K562 (cell line): ENCODE results near the gene APBB2. TPM values are rescaled to one million over a fixed set of nuclear protein-coding genes. Genes with fewer than 3 reads are reported as not detected.

ENCODE experiments used
- ATAC-seq: fragments of 200-7000 bp; cut with Tn5 transposase; 3 replicates; pipeline ENCODE4 v1.9.1; 2020; ENCODE audit warnings: moderate library complexity
- BruUV-seq: library from RNA; stranded (reverse); fragments of 400-500 nt; replicated peaks from 2 replicates; lab custom pipeline; 2021; lab: Mats Ljungman, UMichigan
- CTCF ChIA-PET: fragments of 300-600 bp; formaldehyde crosslinking; extraction: SDS; loops from one replicate; lab custom pipeline; 2021; ENCODE audit warnings: low intra/inter-chr PET ratio; lab: Yijun Ruan, JAX
- POLR2A ChIA-PET: fragments of 300-600, 350-650 bp; sonication (Branson Sonifier 250); formaldehyde crosslinking; extraction: SDS; loops from one replicate; lab custom pipeline; 2021; ENCODE audit warnings: antibody characterized with exemption, inconsistent platforms; lab: Yijun Ruan, JAX
- DNase-seq, 4 experiments: peaks; one replicate each; pipeline versions ENCODE4 v3.0.0 to v3.0.0-alpha.2; 2011 to 2018; ENCODE audit warnings: low spot score in 3 of 4, mixed read lengths in 3 of 4; ENCODE audit errors: extremely low read depth in 1 of 4
- FAIRE-seq: peaks from 2 replicates; lab custom pipeline; 2011; peaks lifted over from hg19 to GRCh38; lab: Jason Lieb, UNC
- H2AFZ ChIP-seq: 2 replicates; pipeline ENCODE4 v1.6.0; 2011; ENCODE audit warnings: low read depth, low read length, control low read depth, inconsistent platforms
- H3K27ac ChIP-seq: fragments of 200-600 bp; 3 replicates; pipeline ENCODE4 v1.8.0; 2011; ENCODE audit warnings: low read depth, mild to moderate bottlenecking, control low read depth, inconsistent platforms, low read length, moderate library complexity, mixed read lengths; ENCODE audit errors: extremely low read depth
- H3K27me3 ChIP-seq, 2 experiments: fragments of 300-600 bp in 1 of 2; 2 replicates in 1 of 2; 3 replicates in 1 of 2; pipeline versions ENCODE4 v1.6.0 to v1.8.0; 2011; ENCODE audit warnings: inconsistent platforms in 2 of 2, low read length in 2 of 2, mild to moderate bottlenecking in 1 of 2, mixed read lengths in 1 of 2, moderate library complexity in 1 of 2; ENCODE audit not compliant: control insufficient read depth in 2 of 2, insufficient read depth in 2 of 2
- H3K36me3 ChIP-seq: fragments of 300-600 bp; 3 replicates; pipeline ENCODE4 v1.8.0; 2011; ENCODE audit warnings: mild to moderate bottlenecking, low read length, inconsistent platforms; ENCODE audit not compliant: control insufficient read depth, insufficient read depth
- H3K4me1 ChIP-seq, 2 experiments: fragments of 200-600 bp in 1 of 2; replicated peaks in 1 of 2; 2 replicates in 1 of 2; 3 replicates in 1 of 2; pipeline versions ENCODE4 v1.5.1 to v1.8.0; 2011; ENCODE audit warnings: inconsistent platforms in 2 of 2, low read length in 2 of 2, mild to moderate bottlenecking in 1 of 2, mixed read lengths in 1 of 2, moderate library complexity in 1 of 2; ENCODE audit not compliant: control insufficient read depth in 2 of 2, insufficient read depth in 2 of 2
- H3K4me2 ChIP-seq: 2 replicates; pipeline ENCODE4 v1.6.1; 2011; ENCODE audit warnings: low read length, control low read depth, inconsistent platforms, mixed read lengths; ENCODE audit not compliant: insufficient read depth
- H3K4me3 ChIP-seq: fragments of 200-600 bp; sonication (generic), shearing (Covaris generic); 2 replicates; pipeline ENCODE4 v1.5.1; 2016; ENCODE audit warnings: control low read depth, inconsistent platforms
- H3K79me2 ChIP-seq: fragments of 200-600 bp; 3 replicates; pipeline ENCODE4 v1.8.0; 2011; ENCODE audit warnings: low read length, inconsistent platforms; ENCODE audit not compliant: control insufficient read depth, insufficient read depth
- H3K9ac ChIP-seq, 2 experiments: 2 replicates each; pipeline versions ENCODE4 v1.6.0 to v1.6.1; 2011; ENCODE audit warnings: low read depth in 2 of 2, low read length in 2 of 2, control low read depth in 1 of 2, inconsistent platforms in 1 of 2, mild to moderate bottlenecking in 1 of 2, mixed read lengths in 1 of 2; ENCODE audit not compliant: insufficient read depth in 1 of 2
- H3K9me1 ChIP-seq: one replicate; pipeline ENCODE4 v1.6.0; 2011; ENCODE audit warnings: inconsistent platforms, mild to moderate bottlenecking, low read length, moderate library complexity; ENCODE audit not compliant: control insufficient read depth, insufficient read depth
- H3K9me3 ChIP-seq: replicated peaks from 2 replicates; pipeline ENCODE4 v1.5.1; 2011; ENCODE audit warnings: low read depth, low read length, inconsistent platforms; ENCODE audit not compliant: control insufficient read depth, insufficient read depth
- H4K20me1 ChIP-seq: replicated peaks from 2 replicates; pipeline ENCODE4 v1.6.1; 2011; ENCODE audit warnings: low read length, inconsistent platforms, mixed read lengths; ENCODE audit not compliant: control insufficient read depth, insufficient read depth
- KDM1A ChIP-seq, 2 experiments: fragments of 450-650 bp; IDR thresholded peaks; 2 replicates each; pipeline ENCODE4 v1.6.1; 2016; ENCODE audit warnings: mild to moderate bottlenecking in 2 of 2
- MAFG ChIP-seq: fragments of 450-650 bp; conservative IDR thresholded peaks from 2 replicates; pipeline ENCODE4 v1.6.1; 2016; ENCODE audit warnings: missing genetic modification characterization, missing compliant biosample characterization
- SREBF2 ChIP-seq: sonication (generic); formaldehyde crosslinking; IDR thresholded peaks from 2 replicates; pipeline ENCODE4 v1.4.0; 2020; ENCODE audit warnings: mild to moderate bottlenecking, missing genetic modification reagents
- TCFL5 ChIP-seq: fragments of 250-450 bp; sonication (Bioruptor Pico); conservative IDR thresholded peaks from 2 replicates; pipeline ENCODE4 v1.6.1; 2021; ENCODE audit warnings: mild to moderate bottlenecking, moderate library complexity, matching md5 sums
- ZNF316 ChIP-seq: fragments of 450-650 bp; IDR thresholded peaks from 2 replicates; pipeline ENCODE4 v1.6.1; 2016
- WGBS: fragments of 100-300 bp; shearing (Covaris generic); methylation state at CpG from one replicate; pipeline ENCODE4 v1.1.6; 2016; ENCODE audit warnings: low coverage, mixed read lengths; ENCODE audit not compliant: insufficient coverage; ENCODE audit errors: missing lambda C conversion rate; 5-methylcytosine and 5-hydroxymethylcytosine counted together
- in situ Hi-C: fragments of 300-500 bp; cut with MboI; formaldehyde crosslinking; loops from 4 replicates; pipeline ENCODE4 v1.15.0; 2018; ENCODE audit warnings: inconsistent platforms, mixed read lengths
- intact Hi-C: fragments of 100-400 bp; cut with micrococcal nuclease; formaldehyde crosslinking; loops from 2 replicates; pipeline ENCODE4 v1.14.2; 2022
- polyA plus RNA-seq, 8 experiments: library from polyadenylated mRNA; depleted of rRNA in 4 of 8; stranded (reverse) in 5 of 8; unstranded in 3 of 8; fragments of >200 nt; fragmentation: Nextera tagmentation in 2 of 8; fragmentation: Illumina TruSeq in 1 of 8; extraction: Ambion mirVana in 2 of 8; extraction: Trizol in 1 of 8; gene quantifications; 2 replicates each; pipeline versions ENCODE4 v1.2.1 to v1.2.3, GENCODE V29; 2011 to 2014; ENCODE audit warnings: inconsistent platforms in 1 of 8, missing spikeins in 1 of 8
- total RNA-seq, 7 experiments: library from RNA; depleted of rRNA in 6 of 7; stranded (reverse); fragments of >200 nt in 6 of 7; fragmentation: Illumina TruSeq in 2 of 7; extraction: Trizol in 2 of 7; gene quantifications; 2 replicates each; pipeline versions ENCODE4 v1.2.1 to v1.2.3, GENCODE V29; 2011 to 2021; ENCODE audit warnings: low replicate concordance in 1 of 7
- TF ChIP-seq, protein P1 (sequence below): fragments of 250-450 bp; sonication (Bioruptor Pico); IDR thresholded peaks from 2 replicates; pipeline ENCODE4 v1.5.0; 2021; ENCODE audit warnings: mild to moderate bottlenecking, moderate library complexity
- TF ChIP-seq, protein P2 (sequence below): fragments of 450-650 bp; IDR thresholded peaks from 2 replicates; pipeline ENCODE4 v1.6.1; 2016; ENCODE audit warnings: borderline replicate concordance

APBB2 gene
- total and polyA plus RNA-seq, 9 of the 15 experiments (the other 6 are each of a cell fraction or from before 2014, with no cell fraction given) = 0.08 to 2.1 (median 1.4) TPM

DNA sequence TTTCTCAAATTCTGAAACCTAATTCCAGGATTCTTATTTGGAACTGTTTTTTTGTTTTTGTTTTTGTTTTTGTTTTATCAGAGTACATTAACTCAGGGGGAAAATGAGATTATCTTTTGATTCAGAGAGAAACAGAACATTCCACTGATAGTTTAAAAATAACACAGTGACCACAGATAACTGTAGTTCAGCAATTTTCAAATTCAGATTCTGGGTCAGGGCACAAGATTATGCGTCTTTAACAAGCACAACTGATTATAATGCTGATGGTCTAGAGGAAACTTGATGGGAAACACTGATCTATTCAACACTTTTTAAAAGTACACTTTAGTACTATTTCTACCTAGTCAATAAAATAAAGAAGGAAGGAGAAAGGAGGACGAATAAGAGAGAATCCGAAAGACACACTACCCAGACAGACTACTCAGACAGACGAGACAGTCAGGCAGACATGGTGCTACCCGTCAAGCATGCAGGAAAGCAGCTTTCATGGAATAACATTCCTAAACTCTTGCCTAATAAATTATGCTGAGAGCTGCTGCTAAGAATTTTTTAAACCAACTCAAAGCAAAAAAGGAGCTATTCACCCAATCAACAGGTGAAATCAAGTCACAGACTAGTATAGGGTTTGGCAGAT lies 59.0 kb downstream of the APBB2 start (continued):
- TF ChIP-seq, protein P1, sequence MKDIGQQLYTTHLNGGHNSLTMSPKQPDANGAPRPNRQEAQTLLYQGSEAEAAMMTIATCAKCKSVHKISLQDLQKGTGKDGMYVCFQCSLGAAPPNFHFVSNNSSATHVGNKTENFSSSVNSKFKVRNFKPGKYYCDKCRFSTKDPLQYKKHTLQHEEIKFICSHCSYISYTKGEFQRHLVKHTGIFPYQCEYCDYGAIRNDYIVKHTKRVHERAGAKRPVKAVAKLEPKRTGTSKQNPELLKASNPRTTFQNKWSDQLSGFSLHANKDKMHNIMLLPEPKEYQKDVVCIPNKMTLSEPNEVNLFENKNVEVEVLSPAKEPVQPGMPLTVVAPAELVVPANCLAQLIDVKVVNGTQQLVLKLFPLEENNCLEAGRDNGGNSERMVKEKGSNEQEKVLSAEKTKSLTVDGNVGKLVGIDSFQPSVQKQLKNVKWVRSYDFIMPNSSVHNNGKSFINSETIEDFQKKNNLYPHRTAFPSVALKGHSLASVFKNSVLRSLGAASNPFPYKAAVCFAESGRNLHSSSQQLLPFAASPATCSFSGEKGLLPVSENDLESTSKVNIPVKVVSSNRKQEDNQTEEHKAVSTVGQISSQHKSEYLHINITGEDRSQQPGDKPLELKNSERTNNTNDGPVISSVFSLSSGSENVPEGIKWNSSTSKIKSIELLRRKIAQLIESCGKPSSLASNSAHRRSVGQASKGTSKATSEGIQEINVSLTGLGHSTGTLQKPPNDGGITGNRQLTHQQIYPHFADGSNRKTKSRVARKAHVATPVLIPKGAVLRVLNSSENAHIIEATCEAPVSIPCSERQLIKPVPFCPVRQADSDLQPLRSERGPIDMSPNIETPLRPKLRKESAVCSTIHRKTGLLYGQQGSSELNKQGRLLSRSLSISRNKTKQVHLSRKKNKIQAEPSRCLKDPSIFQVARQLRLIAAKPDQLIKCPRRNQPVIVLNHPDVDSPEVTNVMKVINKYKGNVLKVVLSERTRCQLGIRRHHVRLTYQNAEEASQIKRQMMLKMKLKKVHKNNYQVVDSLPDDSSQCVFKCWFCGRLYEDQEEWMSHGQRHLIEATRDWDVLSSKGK (CRISPR knock-in tag) = no peak
- no peak for TF ChIP-seq SREBF2 (CRISPR knock-in tag)
- no peak for TF ChIP-seq TCFL5 (CRISPR knock-in tag)
- no peak for TF ChIP-seq ZNF316
- no peak for TF ChIP-seq KDM1A (IDR thresholded peaks at IDR 0.05)

DNA sequence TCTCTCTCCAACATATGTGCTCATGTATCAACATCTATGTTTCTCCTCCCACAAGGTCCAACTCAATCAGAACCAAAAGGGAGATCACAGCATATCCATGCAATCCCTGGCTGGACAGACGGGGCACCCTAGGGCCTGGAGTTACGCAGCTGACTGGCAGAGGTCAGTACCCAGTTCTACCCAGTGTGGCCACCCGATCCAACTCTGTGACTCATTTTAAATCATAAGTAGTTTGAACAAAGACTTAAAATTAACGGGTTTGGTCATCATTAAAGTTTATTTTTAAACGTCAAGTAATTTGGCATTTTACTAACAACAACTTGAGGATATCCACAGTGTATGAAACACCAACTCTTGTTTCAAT lies 59.5 kb downstream of the APBB2 start:
- TF ChIP-seq, protein P2, sequence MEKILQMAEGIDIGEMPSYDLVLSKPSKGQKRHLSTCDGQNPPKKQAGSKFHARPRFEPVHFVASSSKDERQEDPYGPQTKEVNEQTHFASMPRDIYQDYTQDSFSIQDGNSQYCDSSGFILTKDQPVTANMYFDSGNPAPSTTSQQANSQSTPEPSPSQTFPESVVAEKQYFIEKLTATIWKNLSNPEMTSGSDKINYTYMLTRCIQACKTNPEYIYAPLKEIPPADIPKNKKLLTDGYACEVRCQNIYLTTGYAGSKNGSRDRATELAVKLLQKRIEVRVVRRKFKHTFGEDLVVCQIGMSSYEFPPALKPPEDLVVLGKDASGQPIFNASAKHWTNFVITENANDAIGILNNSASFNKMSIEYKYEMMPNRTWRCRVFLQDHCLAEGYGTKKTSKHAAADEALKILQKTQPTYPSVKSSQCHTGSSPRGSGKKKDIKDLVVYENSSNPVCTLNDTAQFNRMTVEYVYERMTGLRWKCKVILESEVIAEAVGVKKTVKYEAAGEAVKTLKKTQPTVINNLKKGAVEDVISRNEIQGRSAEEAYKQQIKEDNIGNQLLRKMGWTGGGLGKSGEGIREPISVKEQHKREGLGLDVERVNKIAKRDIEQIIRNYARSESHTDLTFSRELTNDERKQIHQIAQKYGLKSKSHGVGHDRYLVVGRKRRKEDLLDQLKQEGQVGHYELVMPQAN = no peak
- no peak for TF ChIP-seq MAFG (tag)
- intact Hi-C loops = no loop called here
- no peaks in the 10 kb centered on the region; the same call in 1 of the 2 replicates for H4K20me1 ChIP-seq
- ChIA-PET CTCF (no interaction called here), POLR2A (no interaction called here)
- 1% methylated on average over 5 of the region's 5 CpGs for WGBS
- H3K27ac ChIP-seq = no peak overlapping the region
- no peaks in the 10 kb centered on the region for H3K9me1 ChIP-seq
- DNase-seq (no peak), ATAC-seq (no peak), FAIRE-seq (no peak)
- no TSS peak for BruUV-seq
- H3K4me3 ChIP-seq = no peak overlapping the region
- H3K27me3 ChIP-seq = peaks cover 0 to 6% of the 10 kb centered on the region in 2 experiments; a peak in 4 of 5 replicates
- no peak overlapping the region for H3K9ac ChIP-seq
- no peaks in the 10 kb centered on the region for H3K4me1 ChIP-seq
- no peak overlapping the region for H2AFZ ChIP-seq
- no peaks in the 10 kb centered on the region for H3K79me2 ChIP-seq
- in situ Hi-C loops = no loop called here
- no peaks in the 10 kb centered on the region for H3K9me3 ChIP-seq
- H3K36me3 ChIP-seq = no peaks in the 10 kb centered on the region
- H3K4me2 ChIP-seq = no peak overlapping the region
